GM12878 (cell line): Measurements from ENCODE around the gene CEP83. TPM values are rescaled to one million over a fixed set of nuclear protein-coding genes. Genes with fewer than 3 reads are reported as not detected.

Experiments
- ATAC-seq: fragments of 200-7000 bp; cut with Tn5 transposase; 3 replicates; pipeline ENCODE4 v1.9.1; 2020; ENCODE audit warnings: mild to moderate bottlenecking, moderate library complexity
- Bru-seq: library from RNA; stranded (reverse); fragments of 400-500 nt; gene quantifications from one replicate; lab custom pipeline; 2021; lab: Mats Ljungman, UMichigan
- BruChase-seq, 2 experiments: library from RNA; stranded (reverse); fragments of 400-500 nt; gene quantifications; one replicate each; lab custom pipeline; 2021; lab: Mats Ljungman, UMichigan
- BruUV-seq: library from RNA; stranded (reverse); fragments of 400-500 nt; replicated peaks from 2 replicates; lab custom pipeline; 2021; lab: Mats Ljungman, UMichigan
- CTCF ChIA-PET: fragments of 300-600 bp; sonication (Branson Sonifier 250); formaldehyde crosslinking; extraction: SDS; loops from one replicate; lab custom pipeline; 2021; ENCODE audit warnings: inconsistent platforms; lab: Yijun Ruan, JAX
- POLR2A ChIA-PET: fragments of 350-600 bp; formaldehyde crosslinking; extraction: SDS; loops from one replicate; lab custom pipeline; 2021; ENCODE audit warnings: inconsistent platforms; lab: Charles Lee
- RAD21 ChIA-PET: fragments of 300-600 bp; sonication (Branson Sonifier 250); formaldehyde crosslinking; loops from one replicate; lab custom pipeline; 2023; ENCODE audit warnings: antibody characterized with exemption; ENCODE audit not compliant: unreplicated experiment; lab: Charles Lee
- SMC1A ChIA-PET: fragments of 300-600 bp; sonication (Branson Sonifier 250); formaldehyde crosslinking; loops from one replicate; lab custom pipeline; 2023; ENCODE audit not compliant: unreplicated experiment, uncharacterized antibody; lab: Charles Lee
- DNase-seq: peaks from one replicate; pipeline ENCODE4 v3.0.0-alpha.2; 2011; ENCODE audit warnings: low read depth, low spot score
- FAIRE-seq: peaks from 3 replicates; lab custom pipeline; 2011; peaks lifted over from hg19 to GRCh38; lab: Jason Lieb, UNC
- H2AFZ ChIP-seq: 2 replicates; pipeline ENCODE4 v1.6.0; 2011; ENCODE audit warnings: low read depth, low read length, control low read depth; ENCODE audit not compliant: control insufficient read depth
- H3K27ac ChIP-seq: 2 replicates; pipeline ENCODE4 v1.5.1; 2011; ENCODE audit warnings: control low read depth; ENCODE audit not compliant: control insufficient read depth, insufficient read depth
- H3K27me3 ChIP-seq, 2 experiments: replicated peaks in 1 of 2; 2 replicates each; pipeline versions ENCODE4 v1.6.0 to v1.6.1; 2011; ENCODE audit warnings: low read length in 1 of 2; ENCODE audit not compliant: control insufficient read depth in 2 of 2, insufficient read depth in 2 of 2
- H3K36me3 ChIP-seq, 2 experiments: 2 replicates each; pipeline ENCODE4 v1.5.1; 2011; ENCODE audit warnings: low read length in 1 of 2; ENCODE audit not compliant: control insufficient read depth in 2 of 2, insufficient read depth in 2 of 2
- H3K4me1 ChIP-seq: 2 replicates; pipeline ENCODE4 v1.6.1; 2011; ENCODE audit warnings: mild to moderate bottlenecking, low read length, moderate library complexity, mixed read lengths; ENCODE audit not compliant: control insufficient read depth, insufficient read depth
- H3K4me2 ChIP-seq: 2 replicates; pipeline ENCODE4 v1.6.0; 2011; ENCODE audit warnings: control low read depth; ENCODE audit not compliant: control insufficient read depth, insufficient read depth
- H3K4me3 ChIP-seq: fragments of 200-600 bp; sonication (generic); 2 replicates; pipeline ENCODE4 v1.5.1; 2016
- H3K79me2 ChIP-seq: 2 replicates; pipeline ENCODE4 v1.6.0; 2011; ENCODE audit warnings: low read length; ENCODE audit not compliant: control insufficient read depth, insufficient read depth
- H3K9ac ChIP-seq: 2 replicates; pipeline ENCODE4 v1.8.0; 2011; ENCODE audit warnings: low read length, control low read depth, mixed read lengths; ENCODE audit not compliant: control insufficient read depth, insufficient read depth
- H3K9me3 ChIP-seq: replicated peaks from 3 replicates; pipeline ENCODE4 v1.5.1; 2011; ENCODE audit warnings: mild to moderate bottlenecking, low read length; ENCODE audit not compliant: control insufficient read depth, insufficient read depth
- H4K20me1 ChIP-seq: 2 replicates; pipeline ENCODE4 v1.6.0; 2011; ENCODE audit not compliant: control insufficient read depth, insufficient read depth
- BHLHE40 ChIP-seq, 2 experiments: fragments of 450-650 bp in 1 of 2; IDR thresholded peaks; 2 replicates each; pipeline ENCODE4 v1.6.1; 2011 to 2017; ENCODE audit warnings: low read depth in 2 of 2, borderline replicate concordance in 1 of 2, improper control_type of control experiment in 1 of 2, low read length in 1 of 2, mild to moderate bottlenecking in 1 of 2
- EED ChIP-seq: sonication (generic); IDR thresholded peaks from 2 replicates; pipeline ENCODE4 v1.6.1; 2016; ENCODE audit warnings: antibody characterized with exemption, low read depth
- EP300 ChIP-seq, 2 experiments: fragments of 150-350 bp in 1 of 2; IDR thresholded peaks; 2 replicates each; pipeline ENCODE4 v1.6.1; 2011 to 2012; ENCODE audit warnings: low read depth in 2 of 2, low read length in 2 of 2, borderline replicate concordance in 1 of 2, improper control_type of control experiment in 1 of 2, inconsistent platforms in 1 of 2; ENCODE audit not compliant: control insufficient read depth in 1 of 2
- EZH2 ChIP-seq: IDR thresholded peaks from 2 replicates; pipeline ENCODE4 v1.6.1; 2012; ENCODE audit warnings: low read depth, mild to moderate bottlenecking, control low read depth, inconsistent platforms, low read length, borderline replicate concordance; ENCODE audit not compliant: control insufficient read depth
- HSF1 ChIP-seq: fragments of 150-350 bp; IDR thresholded peaks from 2 replicates; pipeline ENCODE4 v1.6.1; 2014; ENCODE audit warnings: mild to moderate bottlenecking, low read depth, low read length
- IKZF1 ChIP-seq: fragments of 450-650 bp; conservative IDR thresholded peaks from 2 replicates; pipeline ENCODE4 v1.6.1; 2017; ENCODE audit warnings: antibody characterized with exemption, mild to moderate bottlenecking
- JUND ChIP-seq: IDR thresholded peaks from 2 replicates; pipeline ENCODE4 v1.6.1; 2012; ENCODE audit warnings: low read depth, mild to moderate bottlenecking, low read length, improper control_type of control experiment, moderate library complexity
- NKRF ChIP-seq: fragments of 450-650 bp; conservative IDR thresholded peaks from 2 replicates; pipeline ENCODE4 v1.6.1; 2017; ENCODE audit warnings: mild to moderate bottlenecking, moderate library complexity
- NRF1 ChIP-seq: conservative IDR thresholded peaks from 2 replicates; pipeline ENCODE4 v1.6.1; 2011; ENCODE audit warnings: mild to moderate bottlenecking, low read depth, low read length, improper control_type of control experiment
- RCOR1 ChIP-seq: conservative IDR thresholded peaks from 2 replicates; pipeline ENCODE4 v1.6.1; 2012; ENCODE audit warnings: low read depth, low read length, improper control_type of control experiment
- SIN3A ChIP-seq: IDR thresholded peaks from 2 replicates; pipeline ENCODE4 v1.6.1; 2012; ENCODE audit warnings: low read depth, low read length, improper control_type of control experiment
- SUPT20H ChIP-seq: IDR thresholded peaks from 2 replicates; pipeline ENCODE4 v1.6.1; 2011; ENCODE audit warnings: low read depth, mild to moderate bottlenecking, low read length, moderate library complexity, borderline replicate concordance; ENCODE audit not compliant: control insufficient read depth
- ZNF24 ChIP-seq: fragments of 450-650 bp; IDR thresholded peaks from 2 replicates; pipeline ENCODE4 v1.6.1; 2017; ENCODE audit warnings: antibody characterized with exemption, mild to moderate bottlenecking
- WGBS: methylation state at CpG from one replicate; pipeline ENCODE4 v1.1.6; 2016; ENCODE audit warnings: low lambda C conversion rate; ENCODE audit not compliant: insufficient replicate concordance, insufficient coverage; ENCODE audit errors: missing lambda C conversion rate; 5-methylcytosine and 5-hydroxymethylcytosine counted together
- in situ Hi-C: fragments of 300-500 bp; cut with MboI; formaldehyde crosslinking; loops from 9 replicates; pipeline ENCODE4 v1.14.3; 2018; ENCODE audit warnings: mixed read lengths
- intact Hi-C: fragments of 100-400 bp; cut with micrococcal nuclease; formaldehyde crosslinking; loops from one replicate; pipeline ENCODE4 v1.14.2; 2022; ENCODE audit not compliant: unreplicated experiment
- long read RNA-seq, 2 experiments: library from polyadenylated mRNA; unstranded; transcript quantifications; one replicate each; pipeline ENCODE4 v2.0.0, GENCODE V29; 2019 to 2020
- polyA minus RNA-seq, 3 experiments: library from RNA; depleted of rRNA, polyadenylated mRNA; stranded (reverse); fragments of >200 nt; gene quantifications; 2 replicates each; pipeline ENCODE4 v1.2.3, GENCODE V29; 2011
- polyA plus RNA-seq, 11 experiments: library from polyadenylated mRNA; depleted of rRNA in 4 of 11; unstranded in 6 of 11; stranded (reverse) in 5 of 11; fragments of >200 nt; fragmentation: Nextera tagmentation in 4 of 11; fragmentation: Illumina TruSeq in 1 of 11; extraction: Ambion mirVana in 4 of 11; extraction: Trizol in 1 of 11; gene quantifications; 1 replicate in 1 of 11; 2 replicates in 10 of 11; pipeline versions ENCODE4 v1.2.1 to v1.2.3, GENCODE V29; 2011 to 2016; ENCODE audit warnings: inconsistent platforms in 2 of 11, missing spikeins in 2 of 11, low read depth in 1 of 11
- total RNA-seq, 4 experiments: library from RNA; depleted of rRNA in 3 of 4; stranded (reverse); fragments of >200 nt in 3 of 4; fragmentation: Illumina TruSeq in 1 of 4; extraction: Trizol in 1 of 4; gene quantifications; 2 replicates each; pipeline versions ENCODE4 v1.2.1 to v1.2.3, GENCODE V29; 2013 to 2021

The CEP83 gene
- 250 and 265 TPM in 2 replicates for total RNA-seq (2013; cell fraction: nucleolus; rRNA removed)
- total RNA-seq (2014; rRNA removed) = 25.0 and 27.6 TPM in 2 replicates
- 30.1 and 33.1 TPM in 2 replicates for total RNA-seq (2014; rRNA removed; fragmentation: Illumina TruSeq; extraction: Trizol)
- total RNA-seq (2021) = 15.2 and 20.0 TPM in 2 replicates
- 3.9 TPM for polyA plus RNA-seq (2011; ENCODE audit: low read depth)
- polyA plus RNA-seq (2011; rRNA removed) = 39.0 and 65.8 TPM in 2 replicates
- 11.5 and 11.8 TPM in 2 replicates for polyA plus RNA-seq (2011; cell fraction: cytosol; rRNA removed)
- polyA plus RNA-seq (2011; cell fraction: nucleus; rRNA removed) = 64.8 and 72.7 TPM in 2 replicates
- polyA plus RNA-seq (2012) = 6.7 and 10.3 TPM in 2 replicates
- polyA plus RNA-seq (2014; fragmentation: Illumina TruSeq; extraction: Trizol) = 36.0 and 50.1 TPM in 2 replicates
- polyA plus RNA-seq (2014; fragmentation: Nextera tagmentation; extraction: Ambion mirVana) = 1 to 10 TPM; 4.3 to 5.0 TPM
- polyA plus RNA-seq (2014; rRNA removed) = 18.5 and 25.2 TPM in 2 replicates
- 10 to 100 TPM; 14.2 to 15.9 TPM for polyA plus RNA-seq (2016; fragmentation: Nextera tagmentation; extraction: Ambion mirVana)
- polyA minus RNA-seq (2011; rRNA and poly(A)+ RNA removed) = 32.6 and 36.1 TPM in 2 replicates
- polyA minus RNA-seq (2011; cell fraction: cytosol; rRNA and poly(A)+ RNA removed) = 7.4 and 11.9 TPM in 2 replicates
- 59.0 and 110 TPM in 2 replicates for polyA minus RNA-seq (2011; cell fraction: nucleus; rRNA and poly(A)+ RNA removed)
- percentile 73 among the genes with signal in this experiment for Bru-seq, nascent RNA
- percentile 81 among the genes with signal in this experiment for BruChase-seq, experiment 1, labeled RNA remaining after a 6-hour chase
- percentile 84 among the genes with signal in this experiment for BruChase-seq, experiment 2, labeled RNA remaining after a 2-hour chase
- long read RNA-seq, experiment 1, partial matches to known transcripts = 3 of 4 reads
- long read RNA-seq, experiment 1, other reads (novel, unspliced or antisense) = 1 of 4 reads
- long read RNA-seq, experiment 2, partial matches to known transcripts = 13 of 31 reads
- long read RNA-seq, experiment 2, other reads (novel, unspliced or antisense) = 18 of 31 reads

GRCh38 chr12:94459728-94460615 lies at the start of gene CEP83:
CEP83 (minus strand) TSS chr12:94459867; CDS start chr12:94412490, 47,377 bp downstream.
- peak within 1 kb of the TSS; percentile 94 for H3K27ac ChIP-seq
- ChIA-PET SMC1A (interaction anchor here (0.8 to 1.9 kb wide), 13 partner anchors 19 to 308 kb away, joined by 3 to 9 read pairs (median 4); no protein-coding TSS in a partner anchor), CTCF (interaction anchor here (0.5 to 2.9 kb wide), 9 partner anchors 26 to 415 kb away, joined by 3 to 11 read pairs (median 3); no protein-coding TSS in a partner anchor), POLR2A (interaction anchor here (0.6 to 1.2 kb wide), 6 partner anchors 24 to 393 kb away, joined by 3 to 4 read pairs (median 4); no protein-coding TSS in a partner anchor), RAD21 (interaction anchor here (0.8 to 1.5 kb wide), 9 partner anchors 8 to 416 kb away, joined by 3 to 9 read pairs (median 3); partner anchors contain the start of gene PLXNC1)
- H3K79me2 ChIP-seq = peaks cover 43% of the 10 kb centered on the region
- H3K4me3 ChIP-seq = peak within 1 kb of the TSS; percentile 67
- ATAC-seq (peak; percentile 96), DNase-seq (peak; percentile 80), FAIRE-seq (peak; percentile 79)
- BruUV-seq = TSS peak; percentile 87
- WGBS = under 1% methylated on average over 63 of the region's 77 CpGs
- peak within 1 kb of the TSS; percentile 93 for H3K9ac ChIP-seq
- H2AFZ ChIP-seq = peak within 1 kb of the TSS; percentile 96
- H3K36me3 ChIP-seq = no peaks in the 10 kb centered on the region
- H4K20me1 ChIP-seq = no peaks in the 10 kb centered on the region
- intact Hi-C loops (loop anchor here (2.0 kb wide), 1 partner anchor 311 kb away; the partner anchor contains the start of gene PLXNC1), in situ Hi-C loops (no loop called here)
- H3K27me3 ChIP-seq = no peaks in the 10 kb centered on the region
- peaks cover 8% of the 10 kb centered on the region for H3K9me3 ChIP-seq
- peak within 1 kb of the TSS; percentile 98 for H3K4me2 ChIP-seq
- no peaks in the 10 kb centered on the region for H3K4me1 ChIP-seq
- TF ChIP-seq SUPT20H = no peak
- TF ChIP-seq RCOR1 = no peak
- no peak for TF ChIP-seq HSF1
- no peak for TF ChIP-seq EZH2
- peak; percentile 73; the same call in 1 of the 2 replicates for TF ChIP-seq NKRF
- peak in 1 of 2 experiments; percentile 53; a peak in 1 of 4 replicates for TF ChIP-seq EP300 (IDR thresholded peaks at IDR 0.05; ENCODE audit: borderline replicate concordance in 1 of 2, control insufficient read depth in 1 of 2, low read depth in 2 of 2, low read length in 2 of 2)
- no peak for TF ChIP-seq NRF1
- peak; percentile 70 for TF ChIP-seq EED
- peak; percentile 73 to 89; a peak in 3 of 4 replicates for TF ChIP-seq BHLHE40 (IDR thresholded peaks at IDR 0.05; ENCODE audit: borderline replicate concordance in 1 of 2, low read depth in 2 of 2, low read length in 1 of 2)
- TF ChIP-seq JUND = no peak
- TF ChIP-seq SIN3A = no peak
- peak; percentile 93 for TF ChIP-seq IKZF1
- TF ChIP-seq ZNF24 = no peak
